GM18868 (cell line): ENCODE measurements around the gene STAT4.

Experiments used
- ATAC-seq: cut with Tn5 transposase; IDR thresholded peaks from one replicate; pipeline ENCODE4 v1.9.1; 2021; ENCODE audit warnings: mild to moderate bottlenecking, moderate library complexity; ENCODE audit not compliant: unreplicated experiment

Gene STAT4

DNA sequence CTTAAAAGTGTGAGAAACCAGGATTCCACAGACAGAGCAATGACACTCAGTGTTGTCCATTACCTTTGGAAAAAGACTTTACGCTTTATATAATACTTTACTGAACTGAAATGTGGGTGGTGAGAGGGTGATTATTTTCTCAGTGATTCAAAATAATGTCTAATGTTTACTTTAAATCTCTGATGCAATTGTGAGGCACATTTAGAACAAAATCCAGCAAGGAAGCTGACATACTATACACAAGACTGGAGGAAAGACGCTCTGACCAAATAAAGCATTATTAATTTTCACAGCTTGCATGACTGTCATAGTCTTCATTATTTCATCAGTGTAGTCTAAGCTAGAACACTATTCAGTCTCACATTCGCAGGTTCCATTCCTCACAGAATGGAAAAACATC lies 102.7 kb downstream of the STAT4 start:
- no peak for ATAC-seq

DNA sequence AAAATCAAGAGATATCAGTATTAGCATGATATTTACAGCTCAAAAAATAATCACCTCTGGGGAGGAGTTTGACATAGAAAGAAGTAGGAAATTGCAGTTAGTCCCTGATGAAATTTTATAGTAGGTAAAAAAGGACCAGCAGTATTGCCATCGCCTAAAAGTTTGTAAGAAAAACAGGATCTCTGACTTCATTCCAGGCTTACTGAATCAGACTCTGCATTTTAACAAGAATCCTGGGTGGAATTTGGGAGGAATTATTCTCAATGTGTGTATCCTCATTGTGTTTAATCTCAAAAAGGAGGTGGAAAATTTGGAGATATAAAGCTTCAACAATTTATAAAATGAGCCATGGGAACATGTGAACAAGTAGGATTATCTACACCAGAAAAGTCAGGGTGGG lies 105.7 kb downstream of the STAT4 start:
- ATAC-seq: no peak

DNA sequence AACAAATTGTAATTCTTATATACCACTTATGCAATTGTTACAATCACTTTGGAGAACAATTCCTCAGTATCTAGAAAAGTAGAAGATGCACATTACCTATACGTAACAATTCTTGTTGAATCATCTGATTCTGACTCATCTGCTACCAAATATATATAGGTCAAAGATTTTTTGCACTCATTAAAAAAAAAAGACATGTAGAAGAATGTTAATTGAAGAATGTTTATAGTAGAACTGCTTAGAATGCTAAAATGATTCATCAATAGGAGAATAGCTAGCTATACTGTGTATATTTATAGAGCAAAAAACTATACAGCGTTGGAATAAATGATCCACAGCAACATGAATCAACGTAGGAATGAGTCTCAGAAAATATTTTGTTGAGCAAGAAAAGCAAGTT lies 107.4 kb downstream of the STAT4 start:
- ATAC-seq: no peak

DNA sequence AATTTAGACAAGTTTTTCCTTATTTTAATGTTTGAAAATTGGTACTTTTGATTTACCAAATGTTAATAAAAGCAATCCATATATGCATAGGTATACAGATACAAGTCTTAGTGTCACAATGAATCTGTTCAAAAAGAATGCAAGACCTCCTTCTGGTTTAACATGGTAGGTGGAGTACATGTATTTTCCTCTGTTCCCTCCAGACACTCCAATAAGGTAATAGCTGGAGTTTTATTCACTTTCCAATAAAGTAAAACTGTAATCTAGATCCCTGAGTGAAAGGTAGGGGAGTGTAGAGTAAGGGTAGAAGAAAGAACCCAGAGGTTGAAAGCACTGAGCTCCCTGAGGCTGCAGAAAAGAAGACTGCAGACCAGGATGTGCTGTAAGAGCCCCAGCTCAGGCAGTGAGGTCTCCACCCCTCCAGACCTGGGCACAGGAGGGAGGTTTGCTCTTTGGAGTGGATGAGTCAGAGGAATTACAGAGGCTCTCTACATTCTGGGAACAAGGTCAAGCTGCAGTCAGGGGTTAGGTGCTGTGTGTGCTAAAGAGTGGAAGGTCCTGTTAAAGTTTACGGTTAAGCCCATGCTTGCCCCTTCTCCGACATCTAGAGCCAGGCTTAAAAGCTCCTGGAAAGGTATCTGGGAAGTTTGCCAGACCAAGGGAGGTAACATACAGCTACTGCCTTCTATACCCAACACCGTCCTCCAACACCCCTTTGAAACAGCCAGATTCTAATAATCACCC lies 109.2 kb downstream of the STAT4 start:
- ATAC-seq: no peak

DNA sequence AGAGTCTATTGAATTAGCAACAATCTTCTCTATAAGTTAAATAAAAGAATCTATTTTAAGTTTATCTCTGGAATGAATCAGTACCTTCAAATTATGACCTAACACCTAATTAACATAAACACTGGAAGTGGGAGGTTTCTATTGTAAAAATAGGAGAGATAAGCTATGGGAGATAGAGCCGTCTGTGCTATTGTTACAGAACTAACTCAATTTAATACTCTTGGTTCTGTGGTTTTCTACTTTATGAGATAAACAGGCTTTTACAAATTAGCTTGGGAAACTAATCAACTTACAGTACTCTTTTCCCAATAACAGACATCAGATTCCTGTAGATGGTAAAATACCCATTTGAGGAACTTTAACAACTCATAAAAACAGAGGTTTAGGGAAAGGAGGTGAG lies 111.2 kb downstream of the STAT4 start:
- no peak for ATAC-seq

DNA sequence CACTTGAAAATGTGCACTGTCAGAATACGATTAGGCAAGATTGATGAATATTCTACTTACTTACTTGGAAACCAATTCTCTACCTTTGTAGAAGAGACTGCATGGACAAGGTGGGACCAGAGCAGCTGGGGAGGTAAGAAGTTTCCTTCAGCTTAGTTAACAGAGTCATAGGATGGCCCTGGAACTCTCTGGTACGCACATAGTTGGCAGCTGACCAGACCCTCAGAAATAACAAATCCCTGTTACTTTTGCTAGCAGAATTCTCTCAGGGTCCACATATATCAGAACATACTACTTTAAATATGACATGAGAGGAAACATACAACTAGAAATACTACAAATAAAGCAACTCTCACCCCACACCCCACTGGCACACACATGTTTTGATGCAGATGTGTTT lies 112.1 kb downstream of the STAT4 start:
- no peak for ATAC-seq

DNA sequence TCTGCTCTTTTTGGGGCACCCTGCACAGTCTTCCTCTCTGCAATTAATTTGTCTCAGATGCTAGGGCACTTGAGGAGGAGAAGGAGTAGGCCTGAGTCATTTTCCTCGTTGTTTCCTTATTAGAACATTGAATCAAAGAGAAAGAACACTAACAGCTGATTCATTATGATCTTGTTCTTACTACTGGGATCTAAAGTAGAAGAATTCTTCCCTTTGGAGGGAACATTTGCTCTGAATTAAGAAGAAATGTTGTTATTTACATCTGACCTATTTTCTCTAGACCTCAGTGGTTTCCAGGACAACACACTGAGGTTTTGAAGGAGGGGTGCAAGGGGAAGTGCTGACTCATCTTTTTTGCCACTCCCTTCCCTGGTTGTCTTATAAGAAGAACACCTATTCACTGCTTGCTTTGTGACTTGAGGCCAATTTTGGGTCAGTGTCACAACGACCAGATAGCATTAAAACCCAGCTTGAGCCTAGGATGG lies 112.5 kb downstream of the STAT4 start:
- no peak for ATAC-seq

DNA sequence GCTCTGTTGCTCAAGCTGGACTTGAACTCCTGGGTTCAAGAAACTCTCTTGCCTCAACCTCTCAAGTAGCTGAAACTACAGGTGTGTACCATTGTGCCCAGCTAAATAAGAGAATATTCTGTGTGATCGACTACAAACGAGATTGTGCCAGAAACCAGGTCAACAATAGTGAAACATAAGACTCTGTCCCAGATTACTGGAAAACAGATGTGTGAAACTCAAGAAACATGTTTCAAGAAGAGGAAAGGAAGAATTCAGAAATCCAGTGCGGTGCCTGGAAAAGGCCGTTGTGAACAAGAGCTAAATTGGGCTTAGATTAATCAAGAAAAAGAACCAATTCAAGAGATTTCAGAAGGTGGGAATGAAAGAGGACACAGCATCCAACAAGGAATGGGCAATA lies 113.4 kb downstream of the STAT4 start:
- no peak for ATAC-seq

DNA sequence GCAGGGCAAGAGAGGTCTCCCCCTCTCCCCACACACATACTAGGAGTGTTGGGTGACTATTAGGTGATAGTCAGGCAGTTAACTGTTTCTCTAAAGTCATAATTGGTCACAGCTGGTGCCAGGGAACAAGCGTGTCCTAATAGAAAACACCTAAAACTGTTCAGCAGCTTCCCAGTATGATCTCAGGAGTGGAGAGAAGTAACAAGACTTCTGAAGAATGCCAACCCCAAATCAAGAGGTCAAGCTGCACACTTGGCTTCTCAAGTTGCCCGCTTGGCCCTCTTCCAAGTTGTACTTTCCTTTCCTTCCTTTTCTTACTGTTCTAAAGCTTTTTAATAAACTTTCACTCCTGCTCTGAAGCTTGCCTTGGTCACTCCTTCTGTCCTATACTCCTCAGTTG lies 114.4 kb downstream of the STAT4 start:
- ATAC-seq: no peak

DNA sequence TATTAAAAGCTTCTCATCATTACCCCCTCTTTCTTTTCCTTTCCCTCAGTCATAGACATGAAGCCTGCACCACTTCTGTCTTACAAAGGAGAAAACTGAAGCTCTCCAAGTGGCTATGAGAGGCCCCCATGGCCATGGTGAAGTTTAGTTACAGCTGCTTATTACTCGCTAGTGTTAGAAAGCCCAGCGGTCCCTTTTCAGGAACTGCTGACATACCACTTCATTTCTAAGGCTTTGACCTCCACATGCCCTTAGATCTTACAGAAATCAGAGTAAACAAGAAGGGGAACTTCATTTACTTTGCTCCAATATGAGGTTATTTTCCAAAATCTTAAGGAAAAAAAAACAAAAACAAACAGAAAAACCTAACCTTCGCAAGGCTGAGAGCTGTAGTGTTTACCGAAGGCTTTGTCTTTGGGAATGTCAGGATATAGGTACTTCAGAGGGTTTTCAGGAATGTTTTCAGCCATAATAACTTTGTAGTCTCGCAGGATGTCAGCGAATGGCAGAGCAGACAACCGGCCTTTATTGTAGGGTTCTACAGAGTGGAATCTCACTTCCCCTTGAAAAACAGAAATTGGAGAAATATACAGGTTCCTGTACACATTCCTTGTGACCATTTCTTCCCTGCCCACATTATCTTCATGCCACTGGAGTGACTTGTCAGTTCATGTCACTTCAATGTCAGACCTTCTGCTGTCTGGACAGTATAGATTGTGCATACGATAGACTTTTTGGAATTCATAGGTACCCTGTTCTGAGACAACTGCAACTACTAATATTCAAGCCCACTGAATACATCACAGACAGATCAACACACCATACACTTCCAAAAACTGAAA lies 118.0 kb downstream of the STAT4 start:
- no peak for ATAC-seq

DNA sequence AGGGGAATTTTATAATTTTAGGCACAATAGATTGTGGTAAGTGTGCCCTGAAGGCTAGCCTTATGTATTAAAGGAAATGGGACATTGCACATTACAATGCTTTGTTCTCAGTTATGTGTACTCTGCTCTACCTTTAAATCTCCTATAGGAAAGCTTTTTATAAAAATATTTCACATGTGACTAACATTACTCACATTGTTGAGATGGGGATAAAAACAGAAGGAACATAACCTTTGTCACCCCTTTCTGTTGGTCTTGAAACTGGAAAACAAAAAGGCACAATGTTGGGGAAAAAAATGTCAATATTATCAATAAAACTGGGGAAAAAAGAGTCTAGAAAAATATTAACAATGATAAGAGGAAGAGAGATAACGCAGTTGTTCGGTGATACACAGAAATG lies 119.5 kb downstream of the STAT4 start:
- no peak for ATAC-seq

DNA sequence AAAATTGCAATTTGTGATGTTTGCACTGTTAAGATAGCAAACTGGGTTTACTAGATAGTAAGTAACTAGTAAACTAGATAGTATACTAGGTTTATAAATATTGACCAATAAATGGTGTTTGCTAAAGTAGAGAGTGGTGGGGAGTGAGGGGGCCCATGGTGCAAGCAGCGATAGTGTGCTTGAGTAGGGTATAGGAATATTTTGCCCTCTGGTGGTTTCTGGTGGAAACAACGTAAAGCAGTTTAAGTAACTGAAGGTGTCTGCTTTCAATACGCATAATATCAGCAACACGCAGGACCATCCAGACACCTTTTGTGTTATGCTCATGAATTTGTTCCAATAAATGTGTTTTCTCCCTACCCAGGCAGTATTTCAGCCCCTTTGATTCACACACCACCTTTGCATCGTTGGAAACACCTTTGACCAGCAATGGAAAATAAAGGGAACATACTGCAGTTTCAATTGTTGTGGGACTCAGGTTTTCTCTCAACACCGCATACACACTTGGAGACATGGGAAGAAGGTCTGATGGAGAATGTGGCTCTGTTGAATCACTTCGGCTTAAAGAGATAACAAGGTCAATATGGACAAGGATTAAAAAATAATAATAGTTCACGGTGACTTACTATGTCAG lies 120.2 kb downstream of the STAT4 start:
- peak; percentile 93 for ATAC-seq

DNA sequence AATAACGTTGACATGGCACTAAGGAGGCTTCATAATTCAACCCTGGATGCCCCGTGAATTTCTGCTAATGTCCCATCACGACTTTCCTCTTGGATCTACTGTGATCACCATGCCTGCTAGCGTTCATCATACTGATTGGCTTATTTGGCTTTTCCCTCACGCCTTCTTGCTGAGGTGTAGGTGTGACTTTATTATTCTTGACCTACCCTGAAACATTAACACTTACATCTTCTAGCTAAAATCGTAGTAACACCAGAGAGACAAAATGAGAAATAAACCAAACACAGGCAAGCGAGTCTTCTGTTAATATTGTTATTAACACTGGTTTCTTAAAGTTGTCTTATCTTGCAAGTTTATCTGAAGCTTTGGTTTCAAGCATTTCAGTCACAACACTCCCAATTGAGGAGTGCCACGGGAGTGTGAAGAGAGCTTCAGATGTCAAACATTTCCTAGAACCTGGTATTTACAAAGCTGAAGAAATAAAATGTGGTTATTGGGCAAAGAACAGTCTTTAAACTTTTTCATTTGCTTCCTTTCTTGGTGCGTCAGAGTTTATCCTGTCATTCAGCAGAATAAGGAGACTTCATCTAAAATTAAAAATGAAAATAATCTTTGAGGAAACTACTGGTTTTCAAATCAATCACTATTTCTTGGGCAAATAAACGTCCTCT lies 121.4 kb downstream of the STAT4 start:
- ATAC-seq: no peak

DNA sequence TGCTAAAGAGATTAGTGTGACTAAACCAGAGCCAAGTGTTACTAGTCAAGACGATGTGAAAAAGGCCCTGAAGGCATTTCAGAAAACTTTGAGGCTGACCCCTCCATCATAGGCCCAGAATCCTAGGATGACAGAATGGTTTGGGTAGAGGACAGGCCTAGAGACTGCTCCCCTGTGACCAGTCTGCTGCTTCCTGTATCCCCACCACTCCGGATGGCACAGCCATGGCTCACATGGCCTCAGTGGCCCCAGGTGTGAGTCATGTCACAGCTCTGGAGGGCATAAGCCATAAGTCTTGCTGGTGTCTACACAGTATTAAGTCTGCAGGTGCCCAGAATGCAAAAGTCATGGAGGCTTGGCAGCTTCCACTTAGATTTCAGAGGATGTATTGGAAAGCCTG lies 124.4 kb downstream of the STAT4 start:
- no peak for ATAC-seq

DNA sequence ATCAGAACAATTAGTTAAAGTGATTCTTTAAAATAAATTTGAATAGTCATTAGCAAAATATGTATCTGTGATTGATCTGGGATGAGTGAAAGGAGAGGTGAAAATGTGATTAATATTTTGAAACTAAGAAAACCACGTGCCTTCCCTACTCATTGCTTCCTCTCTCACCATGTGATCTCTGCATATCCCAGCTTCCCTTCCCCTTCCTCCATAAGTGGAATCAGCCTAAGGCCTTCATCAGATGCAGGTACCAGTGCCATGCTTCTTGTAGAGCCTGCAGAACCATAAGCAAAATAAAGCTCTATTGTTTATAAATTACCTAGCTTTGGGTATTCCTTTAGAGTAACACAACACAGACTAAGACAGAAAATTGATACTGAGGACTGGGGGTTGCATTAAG lies 125.7 kb downstream of the STAT4 start:
- no peak for ATAC-seq

DNA sequence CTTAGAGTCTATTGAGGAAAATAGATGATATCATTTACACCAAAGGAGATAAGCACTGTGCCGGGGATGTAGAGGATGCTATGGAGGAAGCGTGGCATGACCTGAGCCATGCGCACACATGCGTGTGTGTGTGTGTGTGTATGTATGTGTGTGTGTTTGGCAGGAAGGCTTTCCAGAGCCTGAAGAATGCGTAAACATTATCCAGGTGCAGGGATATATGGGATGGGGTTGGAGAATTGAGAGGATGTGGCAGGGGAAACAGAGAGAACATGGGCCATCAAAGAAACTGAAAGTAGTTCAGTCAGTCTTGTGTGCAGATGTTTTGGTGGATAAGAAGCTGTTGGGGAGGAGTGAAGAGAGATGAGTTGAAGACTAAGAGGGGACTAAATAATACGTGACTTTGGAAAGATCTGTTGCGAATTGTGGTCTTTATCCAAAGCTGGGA lies 127.5 kb downstream of the STAT4 start:
- no peak for ATAC-seq

DNA sequence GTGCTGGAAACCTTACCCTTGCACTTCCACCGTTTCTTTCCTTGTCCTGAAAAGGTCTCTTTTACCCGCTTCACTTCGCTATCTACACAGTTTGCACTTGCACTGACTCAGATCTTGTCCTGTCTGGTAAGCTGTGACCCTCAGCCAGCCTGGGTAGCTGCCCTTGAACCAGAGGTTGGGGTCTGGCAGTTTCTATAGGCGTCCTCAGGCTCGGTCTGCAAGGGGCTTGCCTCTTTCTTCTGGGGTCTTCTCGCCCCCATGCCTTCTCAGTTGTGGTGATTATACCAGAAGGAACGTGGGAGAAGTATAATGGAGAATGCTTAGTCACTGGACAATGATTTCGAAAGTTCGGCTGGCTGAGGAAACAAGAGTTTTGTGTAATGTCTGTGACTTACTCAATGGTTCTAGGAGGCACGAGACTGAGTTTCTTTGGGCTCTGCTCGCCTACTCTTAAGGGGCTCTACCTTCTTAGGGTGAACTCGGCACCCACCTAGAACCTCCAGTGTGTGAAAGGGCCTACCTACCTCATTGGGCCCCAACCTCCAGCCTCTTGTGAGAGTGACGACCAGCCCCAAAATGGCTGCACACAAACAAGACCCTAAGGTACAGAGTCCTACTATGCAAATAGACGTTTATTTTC lies 129.9 kb downstream of the STAT4 start:
- ATAC-seq: peak; percentile 16

DNA sequence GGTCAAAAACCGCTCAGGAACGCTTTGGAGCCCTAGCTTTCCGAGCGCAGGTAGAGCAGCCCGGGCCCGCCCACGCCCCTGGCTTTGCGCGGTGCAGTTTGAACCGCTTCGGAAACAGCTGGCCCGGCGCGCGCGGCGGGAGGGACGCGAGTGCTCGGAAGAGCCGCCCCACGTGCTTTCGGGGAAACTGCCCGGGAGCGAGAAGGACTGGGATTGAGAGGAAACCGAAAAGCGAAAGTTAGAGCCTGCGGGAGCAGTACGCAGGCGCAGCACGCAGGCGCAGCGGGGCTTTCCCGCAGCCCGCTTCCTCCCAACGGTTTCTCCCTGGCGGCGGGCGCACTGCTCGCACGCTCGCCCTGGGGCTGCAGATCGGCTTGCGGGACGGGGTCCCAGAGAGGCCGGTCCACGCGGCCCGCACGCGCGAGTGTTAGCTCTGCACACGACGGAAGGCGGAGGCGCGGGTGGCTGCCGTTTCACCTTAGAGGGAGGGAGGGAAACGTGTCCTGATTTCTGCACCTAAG lies 130.5 kb downstream of the STAT4 start:
- ATAC-seq: peak; percentile 75

DNA sequence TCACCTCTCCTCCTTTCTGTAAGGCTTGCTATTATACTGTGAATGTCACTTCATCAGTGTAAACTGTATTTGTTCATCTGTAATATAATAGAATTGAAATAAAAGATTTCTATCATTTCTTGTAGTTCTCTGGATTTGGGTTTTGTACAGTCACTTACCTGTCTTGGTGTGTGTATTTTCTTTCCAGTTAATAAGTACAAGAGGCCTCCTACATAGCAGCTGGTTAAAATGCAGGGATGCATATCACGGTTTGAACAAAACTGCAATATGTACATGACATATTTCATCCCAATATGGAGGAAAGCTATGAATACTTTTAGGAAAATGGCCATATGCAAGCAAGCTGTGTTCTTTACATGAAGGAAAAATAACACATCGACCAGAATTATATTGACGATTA lies 131.4 kb downstream of the STAT4 start:
- ATAC-seq: no peak

DNA sequence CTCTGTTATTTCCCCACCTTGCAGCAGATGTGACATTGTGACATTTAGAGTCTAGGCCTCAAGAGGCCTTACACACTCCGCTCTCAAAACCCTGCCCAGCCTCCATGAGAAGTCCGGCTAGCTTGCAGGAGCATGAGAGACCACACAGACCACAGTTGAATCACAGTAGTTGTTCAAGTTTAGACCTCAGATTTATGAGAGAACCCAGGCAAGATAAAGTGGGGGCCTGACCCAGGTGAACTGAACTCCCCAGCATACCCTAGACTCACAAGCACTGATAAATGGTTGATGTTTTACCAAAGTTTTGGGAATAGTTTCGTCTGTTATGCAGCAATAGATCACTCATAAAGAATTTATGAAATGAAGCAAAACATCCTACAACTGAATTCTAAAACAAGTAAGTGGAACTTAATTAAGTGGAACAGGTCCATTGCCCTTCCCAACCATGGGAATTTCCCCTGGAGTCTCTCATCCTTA lies 132.1 kb downstream of the STAT4 start:
- ATAC-seq: no peak
